Measurements from ENCODE around the gene CDKN2D.

Gene CDKN2D

DNA sequence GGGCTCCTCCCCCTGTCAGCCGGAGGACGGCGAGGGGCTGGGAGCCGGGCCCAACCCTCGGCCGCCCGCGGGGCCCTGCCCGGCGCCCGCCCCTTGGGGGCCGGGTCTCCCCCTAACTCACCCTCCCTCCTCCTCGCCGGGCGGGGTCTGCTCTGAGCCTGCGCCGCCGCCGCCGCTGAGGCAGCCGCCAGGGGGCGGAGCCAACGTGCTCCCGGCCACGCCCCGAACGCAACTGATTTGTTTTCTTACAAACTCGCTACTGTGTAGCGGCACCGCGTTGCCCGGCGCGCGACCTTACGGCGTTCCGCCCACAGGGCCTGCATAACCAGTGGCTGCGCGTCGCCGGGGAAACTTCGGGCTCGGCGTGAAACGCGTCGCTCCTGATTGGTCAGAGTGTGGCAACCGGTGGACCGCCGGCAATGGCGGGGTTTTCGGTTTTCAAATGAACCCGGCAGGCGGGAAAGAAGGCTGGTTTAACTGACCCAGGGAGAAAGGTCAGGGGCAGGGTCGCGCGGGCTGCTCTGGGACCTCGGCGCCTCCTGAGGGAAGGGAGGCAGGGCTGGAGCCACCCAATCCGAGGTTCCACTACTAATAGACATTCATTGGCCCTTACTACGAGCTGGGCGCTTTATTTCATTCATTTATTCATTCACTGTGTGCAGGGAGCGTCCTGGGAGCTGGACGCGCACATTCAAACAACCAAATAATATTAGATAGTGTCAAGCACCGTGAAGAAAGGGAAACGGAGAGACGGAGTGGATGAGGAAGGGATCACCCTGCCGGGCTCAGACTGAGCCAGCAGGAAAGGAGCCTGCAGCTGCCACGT, at the start of gene CDKN2D:
TSS of gene CDKN2D (minus strand) at position 154 of the 826 bp plus-strand sequence. CDS start 326 bp downstream, outside the sequence.
- DNase-seq, result peak; percentile 100

DNA sequence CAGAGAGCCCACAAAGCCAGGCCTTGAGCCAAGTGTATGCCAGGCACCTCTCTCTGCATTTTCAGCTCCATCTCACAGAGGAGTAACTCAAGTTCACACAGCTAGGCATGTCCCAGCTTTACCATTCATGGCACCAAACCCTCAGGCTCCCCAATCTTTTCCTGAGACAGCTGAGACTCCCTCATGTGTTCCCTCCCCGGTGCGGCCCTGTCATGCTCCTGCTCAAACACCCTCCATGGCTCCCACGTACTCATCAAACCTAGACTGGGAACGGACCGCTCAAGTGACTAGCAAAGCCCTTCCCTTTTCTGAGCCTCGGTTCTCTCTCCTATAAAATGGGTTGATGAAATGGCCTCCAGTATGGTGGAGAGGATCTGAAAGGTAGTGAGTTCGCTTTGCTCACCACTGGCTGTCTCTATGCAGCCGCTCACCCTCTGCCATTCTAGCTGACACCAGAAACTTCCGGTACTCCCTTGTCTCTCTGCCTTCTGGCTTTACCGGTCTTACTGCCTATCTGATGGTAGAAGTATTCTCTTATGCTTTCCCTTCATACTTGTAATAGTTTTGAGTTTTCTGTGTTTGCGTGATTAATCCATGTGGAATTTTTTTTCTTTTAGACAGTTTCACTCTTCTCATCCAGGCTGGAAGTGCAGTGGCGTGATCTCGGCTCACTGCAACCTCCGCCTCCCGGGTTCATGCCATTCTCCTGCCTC, 48.8 kb upstream of the CDKN2D start:
- DNase-seq, result no peak

DNA sequence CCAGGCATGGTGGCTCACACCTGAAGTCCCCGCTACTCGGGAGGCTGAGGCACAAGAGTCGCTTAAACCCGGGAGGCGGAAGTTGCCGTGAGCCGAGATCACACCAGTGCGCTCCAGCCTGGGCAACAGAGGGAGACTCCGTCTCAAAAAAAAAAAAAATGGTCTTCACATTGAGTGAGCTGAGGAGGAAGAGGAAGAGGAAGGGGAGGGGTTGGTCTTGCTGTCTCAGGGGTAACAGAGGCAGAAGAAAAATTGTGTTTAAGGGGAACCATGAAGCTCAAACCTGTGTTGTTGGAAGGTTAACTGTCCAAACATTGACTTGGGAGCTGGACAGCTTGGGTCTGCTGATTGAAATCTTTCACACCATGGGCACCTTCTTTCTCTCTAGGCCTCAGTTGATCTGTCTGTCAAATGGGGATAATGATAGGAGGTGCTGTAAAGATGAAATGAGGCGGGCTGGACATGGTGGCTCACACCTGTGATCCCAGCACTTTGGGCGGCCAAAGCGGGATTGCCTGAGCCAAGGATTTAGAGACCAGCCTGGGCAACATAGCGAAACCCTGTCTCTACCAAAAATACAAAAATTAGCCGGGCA, 46.7 kb upstream of the CDKN2D start:
- no peak for DNase-seq

DNA sequence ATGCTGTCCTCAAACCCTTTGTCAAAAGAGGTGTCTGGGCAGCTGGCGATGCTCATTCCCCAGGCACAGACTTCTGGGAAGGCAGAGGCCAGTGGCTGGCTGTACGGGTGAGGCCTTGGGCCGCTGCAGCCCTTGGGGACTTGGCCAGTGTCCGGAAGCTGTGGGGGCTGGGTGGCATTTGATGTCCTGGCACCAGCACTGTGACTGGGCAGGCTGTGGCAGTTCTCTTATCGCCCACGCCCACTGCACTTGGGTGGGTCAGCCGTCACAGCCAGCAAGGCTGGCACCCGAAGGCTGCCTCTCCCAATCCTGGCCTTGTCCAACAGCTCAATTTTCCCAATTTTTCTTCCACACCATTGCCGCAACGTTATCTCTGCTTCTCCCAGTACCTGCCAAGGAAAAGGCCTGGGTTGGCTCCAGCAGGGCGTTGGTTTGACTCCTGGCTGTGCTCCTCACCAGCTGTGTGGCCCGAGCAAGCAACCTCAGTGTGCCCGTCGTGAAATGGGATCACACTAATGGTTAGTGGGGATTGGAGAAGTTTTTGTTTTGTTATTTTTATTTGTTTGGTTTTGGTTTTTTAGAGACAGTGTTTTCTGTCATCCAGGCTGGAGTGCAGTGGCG, 43.8 kb upstream of the CDKN2D start:
- no peak for DNase-seq

DNA sequence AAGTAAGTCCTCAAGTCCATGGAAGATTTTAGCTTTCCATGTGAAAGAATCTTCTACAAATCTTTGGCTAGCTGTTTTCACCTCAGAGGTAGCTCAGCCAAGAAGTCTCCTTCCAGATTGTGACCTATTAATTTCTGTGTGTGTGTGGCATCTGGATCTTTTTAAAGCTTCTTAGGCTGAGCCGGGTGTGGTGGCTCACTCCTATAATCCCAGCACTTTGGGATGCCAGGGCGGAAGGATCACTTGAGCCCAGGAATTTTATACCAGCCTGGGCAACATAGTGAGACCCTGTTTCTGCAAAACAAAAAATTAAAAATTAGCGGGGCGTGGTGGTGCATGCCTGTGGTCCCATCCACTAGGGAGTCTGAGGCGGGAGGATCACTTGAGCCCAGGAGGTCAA, 43.1 kb upstream of the CDKN2D start:
- no peak for DNase-seq

DNA sequence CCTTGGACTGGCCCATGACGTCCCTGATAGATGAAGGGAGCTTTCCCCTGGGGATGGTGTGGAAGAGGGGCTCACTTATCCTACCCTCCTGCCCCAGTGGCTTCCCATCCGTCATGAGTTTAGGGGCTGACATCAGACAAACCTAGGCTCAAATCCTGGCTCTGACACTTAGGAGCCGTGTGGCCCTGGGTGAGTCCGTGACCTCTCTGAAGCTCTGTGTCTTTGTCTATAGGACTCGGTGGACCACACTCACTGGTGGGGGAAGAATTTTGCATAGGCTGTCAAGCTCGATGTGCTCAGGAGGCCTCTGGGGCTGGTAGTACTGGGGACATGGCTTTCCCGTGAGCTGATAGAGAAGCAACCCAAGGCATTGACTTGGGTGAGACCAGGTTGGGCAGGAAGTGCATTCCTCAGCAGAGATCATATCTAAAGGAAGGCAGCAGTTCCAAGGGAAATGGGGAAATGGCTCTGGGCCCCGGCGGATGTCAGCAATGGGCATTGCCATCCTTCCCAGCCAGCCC, 35.7 kb upstream of the CDKN2D start:
- peak; percentile 47 for DNase-seq

DNA sequence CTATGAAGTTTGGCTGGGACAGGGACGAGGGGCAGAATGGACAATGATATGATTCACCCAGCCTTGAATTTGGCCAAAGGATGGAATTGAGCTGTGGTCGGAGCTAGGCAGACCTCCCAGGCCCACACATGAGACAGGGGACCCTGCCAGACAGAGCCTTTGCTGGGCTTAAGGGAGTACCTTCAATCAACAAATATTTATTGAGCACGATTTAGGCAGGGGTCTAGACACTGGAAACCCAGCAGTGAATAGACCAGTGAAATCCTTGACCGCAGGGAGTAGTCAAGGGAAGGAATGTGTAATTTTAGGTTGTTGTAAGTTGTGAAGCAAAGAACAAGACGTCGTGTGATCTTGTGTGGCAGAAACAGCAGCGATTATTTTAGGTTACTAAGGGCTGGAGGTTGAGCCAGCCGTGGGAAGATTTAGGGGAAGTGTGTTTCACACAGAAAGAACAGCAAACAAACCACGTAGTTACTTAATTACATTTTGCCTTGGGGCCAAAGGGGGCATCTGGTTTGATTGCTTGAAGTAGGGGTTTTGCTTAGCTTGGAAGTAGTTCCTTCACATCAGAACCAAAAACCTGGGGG, 35.2 kb upstream of the CDKN2D start:
- DNase-seq, result no peak

DNA sequence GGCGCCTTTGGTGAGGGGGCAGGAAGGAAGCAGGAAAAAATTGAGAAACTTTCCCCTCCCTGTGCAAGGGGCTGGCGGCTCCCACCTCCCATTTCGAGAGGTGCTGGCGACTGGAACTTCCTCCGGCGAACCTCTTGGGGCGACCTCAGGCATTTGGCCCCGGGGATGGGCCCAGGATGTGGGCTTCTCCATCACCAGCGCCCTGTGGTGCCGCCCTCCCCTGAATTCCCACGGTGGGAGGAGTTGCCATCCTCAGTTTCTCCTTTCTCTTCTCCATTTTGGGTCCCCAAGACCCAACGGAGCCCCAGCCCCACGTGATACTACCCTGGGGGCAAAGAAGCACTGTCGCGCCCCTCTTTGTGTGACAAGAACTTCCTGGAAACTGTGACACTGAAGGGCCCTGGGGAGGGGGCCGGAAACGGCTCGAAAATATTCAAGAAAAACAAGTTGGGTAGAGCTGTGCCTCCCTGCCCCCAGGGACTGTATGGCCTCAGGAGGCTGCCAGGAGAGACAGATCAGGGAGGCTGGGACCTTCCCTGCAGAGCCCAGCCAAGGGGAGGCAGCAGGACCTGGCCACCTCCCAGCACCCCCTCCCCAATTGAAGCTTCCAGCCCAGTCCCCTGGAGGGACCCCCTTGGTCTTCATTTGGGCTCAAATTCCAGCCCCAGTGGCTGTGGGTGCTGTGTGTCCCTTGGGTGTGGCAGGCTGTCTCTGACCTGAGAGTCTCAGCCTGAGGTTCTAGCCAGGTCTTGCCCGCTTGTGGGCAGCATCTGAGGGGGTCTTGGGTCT, 34.5 kb upstream of the CDKN2D start:
- peak; percentile 78 for DNase-seq

DNA sequence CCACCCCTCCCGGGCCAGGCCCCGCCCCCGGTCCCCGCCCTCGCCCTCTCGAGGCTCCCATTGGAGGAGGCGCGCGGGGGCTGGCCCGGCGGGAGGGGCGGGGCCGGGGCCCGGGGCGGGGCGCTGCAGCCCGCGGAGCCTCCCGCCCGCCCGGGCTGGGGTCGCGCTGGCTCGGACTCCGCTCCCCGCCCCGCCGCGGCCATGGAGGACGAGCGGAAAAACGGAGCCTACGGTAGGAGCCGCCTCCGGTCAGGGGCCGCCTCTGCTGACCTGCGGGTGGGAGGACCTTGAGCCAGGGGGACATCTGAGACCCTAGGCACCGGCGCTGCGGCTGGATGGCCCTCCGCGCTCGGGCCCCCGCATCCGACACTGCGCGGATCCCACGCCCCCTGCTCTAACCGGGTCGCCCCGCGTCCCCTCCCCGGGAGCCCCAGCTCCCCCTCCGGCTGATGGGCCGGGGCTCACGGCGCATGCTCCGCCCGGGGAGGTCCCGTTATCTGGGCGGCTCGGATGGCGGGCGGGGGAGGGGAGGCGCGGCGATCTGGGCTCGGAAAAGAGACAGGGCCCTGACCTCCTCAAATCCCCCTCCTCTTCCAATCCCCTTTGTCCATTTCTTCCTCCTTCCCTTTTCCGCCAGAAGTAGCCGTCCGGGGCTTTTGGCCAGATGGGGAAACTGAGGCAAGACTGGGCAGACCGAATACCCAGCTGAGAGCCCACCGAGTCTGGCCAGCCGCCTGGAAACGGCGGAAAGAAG, 33.7 kb upstream of the CDKN2D start:
- DNase-seq, result peak; percentile 92

DNA sequence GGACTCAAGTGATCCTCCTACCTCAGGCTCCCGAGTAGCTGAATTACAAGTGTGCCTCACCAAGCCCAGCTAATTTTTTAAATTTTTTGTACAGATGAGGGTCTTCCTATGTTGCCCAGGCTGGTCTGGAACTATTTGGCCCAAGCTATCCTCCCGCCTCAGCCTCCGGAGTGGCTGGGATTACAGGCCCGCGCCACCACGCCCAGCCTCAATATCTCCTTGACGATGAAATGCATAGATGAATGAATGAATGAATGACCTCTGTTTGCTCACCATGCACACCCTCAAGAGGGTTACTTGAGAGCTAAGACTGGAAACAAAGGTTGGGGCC, 33.2 kb upstream of the CDKN2D start:
- DNase-seq, result no peak

DNA sequence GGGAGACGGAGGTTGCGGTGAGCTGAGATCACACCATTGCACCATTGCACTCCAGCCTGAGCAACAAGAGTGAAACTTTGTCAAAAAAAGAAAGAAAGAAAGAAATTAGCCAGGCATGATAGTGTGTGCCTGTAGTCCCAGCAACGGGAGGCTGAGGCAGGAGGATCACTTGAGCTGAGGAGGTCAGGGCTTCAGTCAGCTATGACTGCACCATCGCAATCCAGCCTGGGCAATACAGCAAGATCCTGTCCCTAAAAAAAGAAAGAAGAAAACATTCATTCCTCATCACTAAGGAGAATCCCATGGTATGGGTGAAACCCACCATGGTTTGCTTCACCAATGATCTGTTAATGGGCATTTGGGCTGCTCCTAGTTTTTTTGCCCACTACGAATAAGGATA, 31.4 kb upstream of the CDKN2D start:
- no peak for DNase-seq

DNA sequence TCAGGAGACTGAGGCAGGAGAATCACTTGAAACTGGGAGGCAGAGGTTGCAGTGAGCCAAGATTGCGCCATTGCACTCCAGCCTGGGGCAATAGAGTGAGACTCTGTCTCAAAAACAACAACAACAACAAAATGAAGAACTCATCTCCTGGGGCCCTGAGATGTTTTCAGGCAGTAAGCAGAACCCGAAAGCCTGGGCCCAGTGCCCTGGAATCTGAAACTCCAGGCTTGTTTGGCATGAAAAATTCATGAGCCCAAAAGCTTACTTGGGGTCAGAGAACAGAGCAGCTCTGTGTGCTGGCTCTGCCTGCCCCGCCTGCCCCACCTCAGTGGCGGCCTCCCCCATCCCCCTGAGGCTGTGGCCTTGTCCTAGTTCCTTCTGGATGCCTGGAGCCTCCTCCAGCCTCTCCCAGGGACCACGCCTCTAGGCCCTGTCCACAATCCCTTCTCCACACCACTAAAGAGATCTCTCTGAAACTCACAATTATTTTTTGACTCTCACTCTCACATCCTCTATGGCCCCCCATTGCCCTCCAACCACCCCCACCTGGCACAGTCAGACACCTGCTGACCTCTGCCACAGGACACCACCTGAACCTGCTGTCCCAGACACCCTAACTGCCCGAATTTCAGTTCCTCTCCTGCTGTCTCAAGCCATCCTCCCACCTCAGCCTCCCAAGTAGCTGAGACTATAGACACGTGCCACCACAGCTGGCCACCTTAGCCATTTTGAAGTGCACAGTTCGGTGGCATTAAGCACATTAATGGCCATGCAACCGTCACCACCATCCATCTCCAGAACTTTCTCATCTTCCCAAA, 25.2 kb upstream of the CDKN2D start:
- no peak for DNase-seq

DNA sequence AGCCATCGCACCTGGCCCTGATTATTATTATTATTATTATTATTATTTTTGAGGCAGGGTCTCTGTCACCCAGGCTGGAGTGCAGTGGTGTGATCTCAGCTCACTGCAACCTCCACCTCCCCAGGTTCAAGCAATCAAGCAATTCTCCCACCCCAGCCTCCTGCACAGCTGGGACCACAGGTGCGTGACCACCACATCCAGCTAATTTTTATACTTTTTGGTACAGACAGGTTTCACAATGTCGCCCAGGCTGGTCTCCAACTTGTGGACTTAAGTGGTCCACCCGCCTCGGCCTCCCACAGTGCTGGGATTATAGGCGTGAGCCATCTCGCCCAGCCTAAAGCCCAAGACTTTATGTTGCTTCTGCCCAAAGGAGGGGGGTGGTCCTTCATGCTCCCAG, 24.4 kb upstream of the CDKN2D start:
- no peak for DNase-seq

DNA sequence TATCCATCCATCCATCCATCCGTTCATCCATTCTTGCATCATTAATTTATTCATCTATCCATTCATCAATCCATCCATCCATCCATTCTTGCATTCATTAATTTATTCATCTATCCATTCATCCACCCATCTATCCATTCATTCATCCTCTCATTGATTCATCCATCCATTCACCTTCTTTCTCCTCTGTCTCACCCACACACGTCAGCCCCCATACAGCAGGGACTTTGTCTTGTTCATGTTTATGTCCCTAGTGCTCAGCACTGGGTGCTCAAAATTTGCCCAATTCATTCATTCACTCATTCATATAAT, 19.0 kb upstream of the CDKN2D start:
- DNase-seq, result no peak

DNA sequence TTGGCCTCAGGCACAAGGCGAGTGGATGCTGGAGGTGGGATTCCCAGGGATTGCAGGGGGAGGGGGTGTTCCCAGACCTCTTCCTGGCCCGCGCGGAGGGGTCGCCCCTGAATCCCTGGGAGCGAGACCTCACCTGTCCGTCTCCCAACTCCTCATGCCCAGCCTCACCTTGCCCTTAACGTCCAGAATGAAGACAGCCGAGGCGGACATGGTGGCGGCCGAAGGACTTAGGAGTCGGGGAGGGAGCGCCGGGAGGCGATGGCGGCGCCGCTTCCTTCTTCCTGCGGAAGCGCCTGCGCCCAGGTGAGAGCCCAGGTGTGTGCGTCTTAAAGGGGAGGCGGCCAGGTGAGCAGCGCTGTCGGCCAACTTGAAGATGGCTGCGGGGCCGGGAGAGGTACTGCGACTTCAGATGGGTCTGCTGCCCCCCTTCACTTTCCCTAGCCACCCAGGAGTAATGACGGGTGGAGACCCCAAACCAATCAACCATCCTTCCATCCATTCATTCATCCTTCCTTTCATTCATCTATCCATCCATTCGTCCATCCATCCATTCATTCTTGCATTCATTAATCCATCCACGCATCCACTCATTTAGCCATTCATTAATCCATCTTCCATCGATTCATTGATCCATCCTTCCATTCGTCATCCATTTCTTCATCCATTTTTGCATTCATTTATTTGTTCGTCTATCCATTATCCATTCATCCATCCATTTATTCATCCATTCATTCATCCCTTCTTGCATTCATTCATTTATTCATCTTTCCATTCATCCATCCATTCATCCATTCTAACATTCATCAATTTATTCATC, 18.5 kb upstream of the CDKN2D start, which contains the start of gene AP1M2:
TSS of gene AP1M2 (minus strand) at position 291 of the 817 bp plus-strand sequence. CDS start at position 210, 81 bp downstream.
- DNase-seq, result no peak

DNA sequence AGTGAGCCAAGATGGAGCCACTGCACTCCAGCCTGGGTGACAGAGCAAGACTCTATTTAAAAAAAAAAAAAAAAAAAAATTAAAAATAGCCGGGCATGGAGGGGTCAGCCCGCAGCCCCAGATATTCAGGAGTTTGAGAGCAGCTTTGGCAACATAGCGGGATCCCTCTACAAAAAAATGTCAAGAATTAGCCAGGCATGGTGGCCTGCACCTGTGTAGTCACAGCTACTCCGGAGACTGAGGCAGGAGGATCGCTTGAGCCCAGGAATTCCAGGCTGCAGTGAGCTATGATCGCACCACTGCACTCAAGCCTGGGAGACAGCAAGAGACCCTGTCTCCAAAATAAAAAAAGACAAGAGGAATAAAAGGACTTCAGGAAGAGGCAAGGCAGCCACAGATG, 17.6 kb upstream of the CDKN2D start:
- DNase-seq, result no peak

DNA sequence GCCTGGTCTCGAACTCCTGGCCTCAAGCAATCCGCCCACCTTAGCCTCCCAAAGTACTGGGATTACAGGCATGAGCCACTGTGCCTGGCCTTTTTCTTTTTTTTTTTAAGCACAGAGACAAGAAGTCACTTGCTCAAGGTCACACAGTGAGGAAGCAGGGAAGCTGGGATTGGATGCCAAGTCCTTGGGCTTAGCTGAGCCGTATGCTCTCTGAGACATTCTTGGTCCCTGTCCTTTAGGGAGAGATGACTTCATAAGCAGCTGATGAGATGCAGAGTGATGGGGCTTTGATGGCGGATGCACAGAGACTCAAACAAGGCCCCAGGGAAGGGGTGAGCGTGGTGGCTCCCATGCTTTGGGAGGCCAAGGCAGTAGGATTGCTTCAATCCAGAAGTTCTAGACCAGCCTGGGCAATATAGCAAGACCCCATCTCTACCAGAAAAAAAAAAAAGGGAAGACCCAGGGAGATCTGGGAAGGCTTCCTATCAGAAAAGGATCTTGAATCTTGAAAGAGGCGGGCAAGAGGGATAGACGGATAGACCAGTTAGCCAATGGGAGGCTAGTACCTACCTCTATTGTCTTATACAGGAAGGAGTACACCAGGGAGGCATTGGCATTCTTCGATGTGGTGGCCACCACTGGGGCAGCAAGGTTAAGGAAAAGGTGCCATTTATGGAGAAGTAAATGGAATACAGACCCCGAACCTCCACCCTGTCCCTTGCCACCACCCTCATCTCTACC, 14.4 kb upstream of the CDKN2D start:
- DNase-seq, result no peak

DNA sequence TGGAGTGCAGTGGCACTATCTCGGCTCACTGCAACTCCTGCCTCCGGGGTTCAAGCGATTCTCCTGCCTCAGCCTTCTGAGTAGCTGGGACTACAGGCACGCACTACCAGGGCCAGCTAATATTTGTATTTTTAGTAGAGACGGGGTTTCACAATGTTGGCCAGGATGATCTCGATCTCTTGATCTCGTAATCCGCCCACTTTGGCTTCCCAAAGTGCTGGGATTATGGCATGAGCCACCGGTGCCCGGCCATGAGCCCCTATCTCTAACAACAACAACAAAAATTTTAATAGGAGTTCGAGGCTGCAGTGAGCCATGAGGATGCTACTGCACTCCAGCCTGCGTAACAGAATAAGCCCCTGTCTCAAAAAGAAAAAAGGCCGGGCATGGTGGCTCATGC, 13.3 kb upstream of the CDKN2D start:
- no peak for DNase-seq

All from stimulated activated CD8-positive, alpha-beta memory T cell treated with anti-CD3 and anti-CD28 coated beads, Interleukin-4, amount 100 ng/mL, for 48 hours (primary cell).